Caco-2 (cell line): Measurements from ENCODE around the gene DERL3. TPM values are rescaled to one million over a fixed set of nuclear protein-coding genes. Genes with fewer than 3 reads are reported as not detected.
A peak's percentile ranks its signal among the peaks of the same experiment; 100 is the strongest.

Source experiments
- BruUV-seq: library from RNA; stranded (reverse); fragments of 400-500 nt; replicated peaks from 2 replicates; lab custom pipeline; 2021; lab: Mats Ljungman, UMichigan
- CTCF ChIA-PET: fragments of 300-600 bp; sonication (Branson Sonifier 250); formaldehyde crosslinking; loops from one replicate; lab custom pipeline; 2022; ENCODE audit warnings: antibody characterized with exemption; lab: Charles Lee
- POLR2A ChIA-PET: fragments of 300-600 bp; sonication (Branson Sonifier 250); formaldehyde crosslinking; loops from one replicate; lab custom pipeline; 2022; ENCODE audit warnings: antibody characterized with exemption; lab: Charles Lee
- DNase-seq, 2 experiments: peaks; one replicate each; pipeline versions ENCODE4 v3.0.0 to v3.0.0-alpha.2; 2020 to 2022
- H3K27me3 ChIP-seq: replicated peaks from 2 replicates; pipeline ENCODE4 v1.6.0; 2011; ENCODE audit warnings: low read length; ENCODE audit not compliant: control insufficient read depth, insufficient read depth
- H3K36me3 ChIP-seq: 2 replicates; pipeline ENCODE4 v1.5.1; 2011; ENCODE audit warnings: low read length; ENCODE audit not compliant: control insufficient read depth, insufficient read depth
- H3K4me1 ChIP-seq: fragments of 250-450 bp; sonication (Bioruptor Pico); 2 replicates; pipeline ENCODE4 v1.5.1; 2020; ENCODE audit warnings: mild to moderate bottlenecking
- H3K4me3 ChIP-seq: 2 replicates; pipeline ENCODE4 v1.5.1; 2011; ENCODE audit warnings: low read depth, mild to moderate bottlenecking, control low read depth, low read length
- H3K9me3 ChIP-seq: fragments of 250-450 bp; sonication (Bioruptor Pico); 2 replicates; pipeline ENCODE4 v1.5.1; 2020; ENCODE audit warnings: mild to moderate bottlenecking, moderate library complexity
- H3K27ac Mint-ChIP-seq: one replicate; pipeline ENCODE4 v1.8.0; 2022; ENCODE audit warnings: mixed read lengths; ENCODE audit not compliant: unreplicated experiment
- H3K27me3 Mint-ChIP-seq: one replicate; pipeline ENCODE4 v1.8.0; 2022; ENCODE audit warnings: mixed read lengths; ENCODE audit not compliant: insufficient read depth, unreplicated experiment
- H3K36me3 Mint-ChIP-seq: one replicate; pipeline ENCODE4 v1.8.0; 2022; ENCODE audit warnings: mild to moderate bottlenecking, mixed read lengths; ENCODE audit not compliant: insufficient read depth, unreplicated experiment
- H3K4me1 Mint-ChIP-seq: one replicate; pipeline ENCODE4 v1.8.0; 2022; ENCODE audit warnings: low read depth, mixed read lengths; ENCODE audit not compliant: unreplicated experiment
- H3K4me3 Mint-ChIP-seq: one replicate; pipeline ENCODE4 v1.8.0; 2022; ENCODE audit warnings: mild to moderate bottlenecking, moderate library complexity, mixed read lengths; ENCODE audit not compliant: unreplicated experiment
- H3K9me3 Mint-ChIP-seq: one replicate; pipeline ENCODE4 v1.8.0; 2022; ENCODE audit warnings: mixed read lengths; ENCODE audit not compliant: unreplicated experiment
- intact Hi-C: fragments of 100-400 bp; cut with micrococcal nuclease; formaldehyde crosslinking; loops from one replicate; pipeline ENCODE4 v1.10.0; 2022; ENCODE audit not compliant: unreplicated experiment
- total RNA-seq: library from RNA; stranded (reverse); gene quantifications from 2 replicates; pipeline ENCODE4 v1.2.3, GENCODE V29; 2022
- TF ChIP-seq, protein P1 (sequence below), 2 experiments: fragments of 200-600 bp in 1 of 2; IDR thresholded peaks; 1 replicate in 1 of 2; 2 replicates in 1 of 2; pipeline versions ENCODE4 v1.5.1 to v1.8.0; 2011 to 2022; ENCODE audit warnings: antibody characterized with exemption in 1 of 2, control low read depth in 1 of 2, inconsistent platforms in 1 of 2, low read depth in 1 of 2, low read length in 1 of 2, mild to moderate bottlenecking in 1 of 2, moderate library complexity in 1 of 2; ENCODE audit not compliant: insufficient read depth in 1 of 2, severe bottlenecking in 1 of 2, unreplicated experiment in 1 of 2

Gene DERL3
- total RNA-seq, 1 experiment from 2014 or later = 4.4 TPM

DNA sequence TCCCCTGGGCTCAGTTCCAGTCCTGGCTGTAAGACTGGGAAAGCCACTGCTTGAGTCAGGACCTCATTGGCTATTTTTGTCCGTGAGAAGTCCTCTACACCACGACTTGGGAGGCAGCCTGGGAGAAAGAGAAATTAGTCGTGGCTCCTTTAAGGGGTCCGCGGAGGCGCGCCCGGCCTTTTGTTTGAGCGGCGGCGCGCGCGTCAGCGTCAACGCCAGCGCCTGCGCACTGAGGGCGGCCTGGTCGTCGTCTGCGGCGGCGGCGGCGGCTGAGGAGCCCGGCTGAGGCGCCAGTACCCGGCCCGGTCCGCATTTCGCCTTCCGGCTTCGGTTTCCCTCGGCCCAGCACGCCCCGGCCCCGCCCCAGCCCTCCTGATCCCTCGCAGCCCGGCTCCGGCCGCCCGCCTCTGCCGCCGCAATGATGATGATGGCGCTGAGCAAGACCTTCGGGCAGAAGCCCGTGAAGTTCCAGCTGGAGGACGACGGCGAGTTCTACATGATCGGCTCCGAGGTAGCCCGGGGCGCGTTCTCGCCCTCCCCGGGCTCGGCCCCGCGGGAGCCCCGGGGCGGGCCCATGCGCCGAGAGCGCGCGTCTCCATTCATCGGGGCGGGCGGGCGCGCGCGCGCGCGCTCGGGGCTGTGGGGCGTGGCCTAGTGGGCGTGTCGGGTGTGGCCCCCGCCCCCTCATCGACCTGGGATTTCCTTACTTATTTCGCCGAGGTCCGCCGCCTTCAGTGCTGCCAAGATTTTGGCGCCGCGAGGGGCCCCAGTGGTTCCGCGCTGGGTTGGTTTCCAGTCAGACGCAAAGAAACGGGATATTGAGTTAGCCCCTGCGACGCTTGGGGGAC is 51.8 kb downstream of the DERL3 start, which contains the start of gene SMARCB1:
Gene SMARCB1 (plus strand): TSS at position 215 of the 848 bp plus-strand sequence. CDS start 204 bp downstream, at position 419.
- intact Hi-C loops = loop anchor here (1.0 to 2.0 kb wide), 2 partner anchors 14 to 19 kb away; partner anchors contain the start of gene MMP11
- peak; percentile 84 to 91 for DNase-seq
- peaks cover 13% of the 10 kb centered on the region for H3K4me1 ChIP-seq
- Mint-ChIP-seq H3K9me3 (no peaks in the 10 kb centered on the region), H3K27me3 (no peaks in the 10 kb centered on the region), H3K4me3 (peak within 1 kb of the TSS; percentile 89), H3K36me3 (peaks cover 9% of the 10 kb centered on the region), H3K4me1 (no peaks in the 10 kb centered on the region), H3K27ac (peak within 1 kb of the TSS; percentile 36)
- H3K9me3 ChIP-seq = no peaks in the 10 kb centered on the region
- TF ChIP-seq, protein P1, sequence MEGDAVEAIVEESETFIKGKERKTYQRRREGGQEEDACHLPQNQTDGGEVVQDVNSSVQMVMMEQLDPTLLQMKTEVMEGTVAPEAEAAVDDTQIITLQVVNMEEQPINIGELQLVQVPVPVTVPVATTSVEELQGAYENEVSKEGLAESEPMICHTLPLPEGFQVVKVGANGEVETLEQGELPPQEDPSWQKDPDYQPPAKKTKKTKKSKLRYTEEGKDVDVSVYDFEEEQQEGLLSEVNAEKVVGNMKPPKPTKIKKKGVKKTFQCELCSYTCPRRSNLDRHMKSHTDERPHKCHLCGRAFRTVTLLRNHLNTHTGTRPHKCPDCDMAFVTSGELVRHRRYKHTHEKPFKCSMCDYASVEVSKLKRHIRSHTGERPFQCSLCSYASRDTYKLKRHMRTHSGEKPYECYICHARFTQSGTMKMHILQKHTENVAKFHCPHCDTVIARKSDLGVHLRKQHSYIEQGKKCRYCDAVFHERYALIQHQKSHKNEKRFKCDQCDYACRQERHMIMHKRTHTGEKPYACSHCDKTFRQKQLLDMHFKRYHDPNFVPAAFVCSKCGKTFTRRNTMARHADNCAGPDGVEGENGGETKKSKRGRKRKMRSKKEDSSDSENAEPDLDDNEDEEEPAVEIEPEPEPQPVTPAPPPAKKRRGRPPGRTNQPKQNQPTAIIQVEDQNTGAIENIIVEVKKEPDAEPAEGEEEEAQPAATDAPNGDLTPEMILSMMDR (IDR thresholded peaks at IDR 0.05; ENCODE audit: insufficient read depth in 1 of 2, low read depth in 1 of 2, low read length in 1 of 2, severe bottlenecking in 1 of 2, unreplicated experiment in 1 of 2) = no peak
- no TSS peak for BruUV-seq
- H3K4me3 ChIP-seq = peak within 1 kb of the TSS; percentile 94
- no peaks in the 10 kb centered on the region; the same call in 1 of the 2 replicates for H3K36me3 ChIP-seq
- POLR2A ChIA-PET = interaction anchor here (0.7 to 0.8 kb wide), 2 partner anchors 12 to 16 kb away, joined by 3 read pairs; no protein-coding TSS in a partner anchor
- H3K27me3 ChIP-seq = no peaks in the 10 kb centered on the region
- CTCF ChIA-PET = interaction anchor here (1.2 kb wide), 1 partner anchor 63 kb away, joined by 3 read pairs; no protein-coding TSS in a partner anchor

DNA sequence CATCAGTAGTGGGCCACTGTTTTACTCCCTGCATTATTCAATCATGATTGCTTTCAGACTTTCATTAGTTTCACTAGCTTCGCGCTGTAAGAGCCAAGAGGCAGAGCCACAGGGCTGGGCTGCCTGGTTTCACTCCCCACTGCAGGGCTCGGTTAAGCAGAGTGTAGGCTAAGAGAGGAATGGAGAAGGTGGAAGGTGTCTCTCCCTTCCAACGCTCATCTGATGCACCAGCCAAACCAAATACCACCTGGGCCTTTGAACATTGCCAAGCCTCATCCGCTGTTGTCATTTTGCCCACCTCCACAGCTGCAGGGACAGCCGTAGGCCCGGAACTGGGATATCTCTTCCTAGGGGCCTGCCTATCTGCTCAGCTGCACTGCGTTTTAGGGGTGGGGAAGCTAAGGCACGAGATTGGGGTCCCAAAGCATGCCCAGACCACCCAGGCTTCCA is 52.5 kb downstream of the DERL3 start:
- Histone ChIP-seq H3K27me3 (no peaks in the 10 kb centered on the region), H3K36me3 (no peaks in the 10 kb centered on the region; the same call in 1 of the 2 replicates), H3K4me1 (peaks cover 20% of the 10 kb centered on the region), H3K4me3 (peak overlapping the region; percentile 20), H3K9me3 (no peaks in the 10 kb centered on the region)
- H3K27me3 Mint-ChIP-seq = no peaks in the 10 kb centered on the region
- peaks cover 10% of the 10 kb centered on the region for H3K36me3 Mint-ChIP-seq
- ChIA-PET POLR2A (no interaction called here), CTCF (interaction anchor here (0.6 kb wide), 1 partner anchor 728 kb away, joined by 3 read pairs; no protein-coding TSS in a partner anchor)
- peak overlapping the region; percentile 89 for H3K4me3 Mint-ChIP-seq
- no peaks in the 10 kb centered on the region for H3K9me3 Mint-ChIP-seq
- intact Hi-C loops = loop anchor here (2.0 kb wide), 1 partner anchor 13 kb away; the partner anchor contains the start of gene MMP11
- BruUV-seq = TSS peak; percentile 87
- peak overlapping the region; percentile 36 for H3K27ac Mint-ChIP-seq
- TF ChIP-seq, protein P1 (IDR thresholded peaks at IDR 0.05; ENCODE audit: insufficient read depth in 1 of 2, low read depth in 1 of 2, low read length in 1 of 2, severe bottlenecking in 1 of 2, unreplicated experiment in 1 of 2) = no peak
- peaks cover 4% of the 10 kb centered on the region for H3K4me1 Mint-ChIP-seq
- DNase-seq = no peak

Other genes starting within 250 kb of the DERL3 start
- gene DRICH1, start 206.7 kb downstream of the DERL3 start, total RNA-seq = 4.7 and 4.8 TPM in 2 replicates
- gene RGL4, start 148.0 kb downstream of the DERL3 start, total RNA-seq = not detected in 2 replicates
- 5.4 and 5.8 TPM in 2 replicates for gene ZNF70, start 87.9 kb downstream of the DERL3 start, total RNA-seq
- gene VPREB3, start 84.6 kb downstream of the DERL3 start, total RNA-seq = not detected in 2 replicates
- not detected in 2 replicates for gene C22orf15, start 76.0 kb downstream of the DERL3 start, total RNA-seq
- gene CHCHD10, start 71.0 kb downstream of the DERL3 start, total RNA-seq = 178 and 189 TPM in 2 replicates
- gene MMP11, start 66.2 kb downstream of the DERL3 start, total RNA-seq = 11.3 and 11.6 TPM in 2 replicates
- 154 and 157 TPM in 2 replicates for gene SMARCB1, start 52.0 kb downstream of the DERL3 start, total RNA-seq
- gene SLC2A11, start 18.9 kb upstream of the DERL3 start, total RNA-seq = 29.5 and 32.4 TPM in 2 replicates
- 762 and 795 TPM in 2 replicates for gene MIF, start 55.4 kb upstream of the DERL3 start, total RNA-seq
- 9.0 and 9.6 TPM in 2 replicates for gene GSTT2B, start 122.2 kb upstream of the DERL3 start, total RNA-seq
- 4.1 and 6.2 TPM in 2 replicates for gene DDTL, start 127.9 kb upstream of the DERL3 start, total RNA-seq
- 121 and 123 TPM in 2 replicates for gene DDT, start 135.4 kb upstream of the DERL3 start, total RNA-seq
- gene GSTT2, start 141.1 kb upstream of the DERL3 start, total RNA-seq = 0.82 and 1.0 TPM in 2 replicates
- 0.16 TPM in 1 of 2 replicates, not detected in the other for gene GSTT4, start 166.4 kb upstream of the DERL3 start, total RNA-seq
- 65.0 and 72.7 TPM in 2 replicates for gene CABIN1, start 172.3 kb upstream of the DERL3 start, total RNA-seq